ENCODE measurements around the gene NELFB.

DNA sequence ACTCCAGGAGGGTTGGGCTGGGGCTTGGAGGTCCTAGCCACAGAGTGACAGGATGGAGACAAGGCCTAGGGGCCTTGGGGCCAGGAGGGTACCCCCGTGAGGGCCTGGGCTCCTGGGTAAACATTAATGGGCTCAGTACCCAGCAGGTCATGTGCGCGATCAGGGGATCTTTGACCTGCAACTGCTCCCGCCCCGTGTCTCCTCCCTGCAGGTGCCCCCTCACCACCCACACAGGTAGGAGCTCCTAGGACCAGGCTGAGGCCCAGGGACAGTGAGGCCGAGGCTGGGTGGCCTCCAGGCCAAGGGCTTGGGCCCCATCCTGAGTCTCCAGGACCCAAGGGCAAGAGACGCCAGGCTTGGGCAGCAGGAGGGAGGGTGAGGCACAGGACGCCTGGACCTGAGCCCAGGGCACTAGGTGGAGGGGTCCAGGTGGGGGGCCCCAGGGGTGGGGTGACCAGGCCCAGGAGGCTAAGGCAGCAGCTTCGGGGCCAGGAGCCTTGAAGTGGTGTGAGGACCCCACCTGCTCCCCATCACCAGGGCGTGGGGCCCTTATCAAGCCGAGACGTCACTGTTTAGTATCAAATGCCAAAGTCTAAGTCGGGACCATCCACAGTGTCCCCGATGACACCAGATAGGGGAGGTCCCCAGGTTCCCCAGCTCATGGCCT lies 24.3 kb upstream of the NELFB start, which contains the start of gene SLC34A3:
- TF ChIP-seq, protein P1, sequence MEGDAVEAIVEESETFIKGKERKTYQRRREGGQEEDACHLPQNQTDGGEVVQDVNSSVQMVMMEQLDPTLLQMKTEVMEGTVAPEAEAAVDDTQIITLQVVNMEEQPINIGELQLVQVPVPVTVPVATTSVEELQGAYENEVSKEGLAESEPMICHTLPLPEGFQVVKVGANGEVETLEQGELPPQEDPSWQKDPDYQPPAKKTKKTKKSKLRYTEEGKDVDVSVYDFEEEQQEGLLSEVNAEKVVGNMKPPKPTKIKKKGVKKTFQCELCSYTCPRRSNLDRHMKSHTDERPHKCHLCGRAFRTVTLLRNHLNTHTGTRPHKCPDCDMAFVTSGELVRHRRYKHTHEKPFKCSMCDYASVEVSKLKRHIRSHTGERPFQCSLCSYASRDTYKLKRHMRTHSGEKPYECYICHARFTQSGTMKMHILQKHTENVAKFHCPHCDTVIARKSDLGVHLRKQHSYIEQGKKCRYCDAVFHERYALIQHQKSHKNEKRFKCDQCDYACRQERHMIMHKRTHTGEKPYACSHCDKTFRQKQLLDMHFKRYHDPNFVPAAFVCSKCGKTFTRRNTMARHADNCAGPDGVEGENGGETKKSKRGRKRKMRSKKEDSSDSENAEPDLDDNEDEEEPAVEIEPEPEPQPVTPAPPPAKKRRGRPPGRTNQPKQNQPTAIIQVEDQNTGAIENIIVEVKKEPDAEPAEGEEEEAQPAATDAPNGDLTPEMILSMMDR (IDR thresholded peaks at IDR 0.05; ENCODE audit: low read depth, low read length), result no peak
- TF ChIP-seq EZH2phosphoT487 (IDR thresholded peaks at IDR 0.05; ENCODE audit: low read depth), result no peak

All from OCI-LY3 (cell line).